Kidney (tissue), 14 donors: Measurements from ENCODE around the gene NSG2. TPM values are rescaled to one million over a fixed set of nuclear protein-coding genes. Genes with fewer than 3 reads are reported as not detected.

Source experiments
- DNase-seq, 5 donors: peaks; one replicate each; pipeline ENCODE4 v3.0.0-alpha.2; 2013 to 2020
- FAIRE-seq: peaks from 2 replicates; lab custom pipeline; 2012; peaks lifted over from hg19 to GRCh38; lab: Jason Lieb, UNC
- H3K27ac ChIP-seq, 2 donors: one replicate each; pipeline ENCODE4 v1.7.0; 2013; ENCODE audit warnings: low read depth in 2 of 2, low read length in 2 of 2, inconsistent platforms in 1 of 2
- H3K27me3 ChIP-seq: one replicate; pipeline ENCODE4 v1.7.1; 2013; ENCODE audit warnings: low read length, inconsistent platforms; ENCODE audit not compliant: control insufficient read depth, insufficient read depth
- H3K36me3 ChIP-seq, 3 donors: one replicate each; pipeline versions ENCODE4 v1.7.0 to v1.7.1; 2013; ENCODE audit warnings: low read length in 3 of 3, control low read depth in 1 of 3, inconsistent platforms in 1 of 3; ENCODE audit not compliant: insufficient read depth in 3 of 3, control insufficient read depth in 2 of 3
- H3K4me1 ChIP-seq, 3 donors: one replicate each; pipeline versions ENCODE4 v1.7.0 to v1.7.1; 2013; ENCODE audit warnings: low read length in 3 of 3, inconsistent platforms in 1 of 3, low read depth in 1 of 3; ENCODE audit not compliant: control insufficient read depth in 2 of 3, insufficient read depth in 2 of 3
- H3K4me3 ChIP-seq, 3 donors: one replicate each; pipeline versions ENCODE4 v1.7.0 to v1.8.1; 2013; ENCODE audit warnings: low read length in 3 of 3, control low read depth in 1 of 3, inconsistent platforms in 1 of 3
- H3K9ac ChIP-seq, 3 donors: one replicate each; pipeline versions ENCODE4 v1.7.0 to v1.7.1; 2013; ENCODE audit warnings: low read length in 3 of 3, control low read depth in 1 of 3, inconsistent platforms in 1 of 3
- H3K9me3 ChIP-seq, 3 donors: one replicate each; pipeline versions ENCODE4 v1.7.0 to v1.7.1; 2013; ENCODE audit warnings: low read length in 3 of 3, control low read depth in 1 of 3, inconsistent platforms in 1 of 3; ENCODE audit not compliant: control insufficient read depth in 2 of 3, insufficient read depth in 1 of 3
- intact Hi-C: fragments of 100-400 bp; cut with DNase I; formaldehyde crosslinking; loops from one replicate; pipeline ENCODE4 v1.11.1; 2022
- polyA plus RNA-seq: library from polyadenylated mRNA; stranded (reverse); fragments of 350-450 nt; fragmentation: Illumina TruSeq; extraction: RNeasy Lipid Tissue Mini Kit (QIAGEN cat#74804); gene quantifications from one replicate; pipeline ENCODE4 v1.2.3, GENCODE V29; 2014; ENCODE audit warnings: low read depth, low replicate concordance; ENCODE audit not compliant: insufficient read depth
- total RNA-seq: library from RNA; stranded (reverse); fragmentation: NEBNext Ultra II Directional; extraction: Animal tissue kit (Norgen Biotek cat#: 25700); gene quantifications from one replicate; pipeline ENCODE4 v1.2.1, GENCODE V29; 2021
- TF ChIP-seq, protein P1 (sequence below): IDR thresholded peaks from 3 replicates; pipeline ENCODE4 v1.5.1; 2012; ENCODE audit warnings: mild to moderate bottlenecking, moderate library complexity, borderline replicate concordance; ENCODE audit not compliant: insufficient read depth; ENCODE audit errors: extremely low read depth
- donor health status: control.
- donor health status: control.
- donor health status: control.
- donor health status: control.
- donor health status: control.
- donor health status: DM: yes; HTN: yes; CAD: no.
- donor health status: Normal renal cell carcinoma (clear cell type).

NSG2 gene
- total and polyA plus RNA-seq, 2 donors from 2014 or later, result 0.41 TPM; not detected in 1

DNA sequence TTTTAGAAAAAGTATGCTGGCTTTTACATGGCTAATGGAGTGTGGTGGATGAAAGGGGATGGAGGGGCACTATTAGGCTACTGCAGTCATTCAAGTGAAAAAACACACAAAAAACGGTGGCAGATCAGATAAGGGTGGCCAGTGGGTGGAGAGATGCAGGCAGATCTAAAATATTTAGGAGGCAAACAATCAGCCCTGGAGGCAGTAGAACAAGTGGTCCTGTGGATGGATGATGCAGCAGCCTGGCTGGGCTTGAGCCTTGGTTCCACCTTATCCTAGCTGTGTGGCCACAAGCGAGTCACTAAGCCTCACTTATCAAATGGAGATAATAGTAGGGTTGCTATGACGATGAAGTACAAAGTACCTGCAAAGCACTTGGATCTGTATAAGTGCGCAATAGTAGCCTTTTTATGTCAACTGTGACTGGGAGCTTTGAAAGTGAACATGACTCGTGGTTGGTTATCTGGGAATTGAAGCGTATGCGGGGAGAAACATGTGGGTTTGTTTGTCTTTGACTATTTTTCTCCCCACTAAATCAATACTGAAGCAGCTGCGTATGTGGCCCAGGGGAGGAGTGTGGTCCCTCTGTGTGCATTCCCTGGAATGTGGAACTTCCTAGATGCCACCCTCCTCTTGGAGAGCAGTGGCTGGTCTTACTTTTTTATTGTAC is 20.2 kb downstream of the NSG2 start:
- H3K27me3 ChIP-seq, result no peaks in the 10 kb centered on the region
- DNase-seq, result no peak
- no peaks in the 10 kb centered on the region for H3K36me3 ChIP-seq
- intact Hi-C loops, result no loop called here
- no peak overlapping the region for H3K9ac ChIP-seq
- no peak overlapping the region for H3K4me3 ChIP-seq
- no peaks in the 10 kb centered on the region for H3K4me1 ChIP-seq
- no peak overlapping the region for H3K27ac ChIP-seq
- peaks cover 0 to under 1% (median 0%) of the 10 kb centered on the region in 3 donors for H3K9me3 ChIP-seq
- TF ChIP-seq, protein P1, sequence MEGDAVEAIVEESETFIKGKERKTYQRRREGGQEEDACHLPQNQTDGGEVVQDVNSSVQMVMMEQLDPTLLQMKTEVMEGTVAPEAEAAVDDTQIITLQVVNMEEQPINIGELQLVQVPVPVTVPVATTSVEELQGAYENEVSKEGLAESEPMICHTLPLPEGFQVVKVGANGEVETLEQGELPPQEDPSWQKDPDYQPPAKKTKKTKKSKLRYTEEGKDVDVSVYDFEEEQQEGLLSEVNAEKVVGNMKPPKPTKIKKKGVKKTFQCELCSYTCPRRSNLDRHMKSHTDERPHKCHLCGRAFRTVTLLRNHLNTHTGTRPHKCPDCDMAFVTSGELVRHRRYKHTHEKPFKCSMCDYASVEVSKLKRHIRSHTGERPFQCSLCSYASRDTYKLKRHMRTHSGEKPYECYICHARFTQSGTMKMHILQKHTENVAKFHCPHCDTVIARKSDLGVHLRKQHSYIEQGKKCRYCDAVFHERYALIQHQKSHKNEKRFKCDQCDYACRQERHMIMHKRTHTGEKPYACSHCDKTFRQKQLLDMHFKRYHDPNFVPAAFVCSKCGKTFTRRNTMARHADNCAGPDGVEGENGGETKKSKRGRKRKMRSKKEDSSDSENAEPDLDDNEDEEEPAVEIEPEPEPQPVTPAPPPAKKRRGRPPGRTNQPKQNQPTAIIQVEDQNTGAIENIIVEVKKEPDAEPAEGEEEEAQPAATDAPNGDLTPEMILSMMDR, result no peak
- no peak for FAIRE-seq

- no peaks in the 10 kb centered on the region for H3K4me1 ChIP-seq
- H3K9me3 ChIP-seq, result no peaks in the 10 kb centered on the region
- no peak overlapping the region for H3K27ac ChIP-seq
- no peak overlapping the region for H3K4me3 ChIP-seq
- H3K36me3 ChIP-seq, result no peaks in the 10 kb centered on the region
- intact Hi-C loops, result no loop called here
- FAIRE-seq (no peak), DNase-seq (no peak)
- H3K9ac ChIP-seq, result no peak overlapping the region
- H3K27me3 ChIP-seq, result no peaks in the 10 kb centered on the region
- TF ChIP-seq, protein P1, result no peak
Observed at GRCh38 chr5:174067499-174067898, 22.0 kb downstream of the NSG2 start.

GRCh38 chr5:174071484-174071883 is 26.0 kb downstream of the NSG2 start:
- H3K36me3 ChIP-seq, result no peaks in the 10 kb centered on the region
- H3K4me1 ChIP-seq, result no peaks in the 10 kb centered on the region
- TF ChIP-seq, protein P1, result no peak
- FAIRE-seq, result no peak
- no peak overlapping the region for H3K27ac ChIP-seq
- H3K9me3 ChIP-seq, result no peaks in the 10 kb centered on the region
- no peaks in the 10 kb centered on the region for H3K27me3 ChIP-seq
- no peak overlapping the region for H3K9ac ChIP-seq
- intact Hi-C loops, result no loop called here
- no peak for DNase-seq
- H3K4me3 ChIP-seq, result no peak overlapping the region
